Sigmoid colon (tissue), 3 donors: ENCODE measurements around the gene C6orf132.

Experiments
- POLR2A ChIP-seq, 2 donors: fragments of 450-650 bp; IDR thresholded peaks; one replicate each; pipeline ENCODE4 v1.6.1; 2016; ENCODE audit warnings: antibody characterized with exemption in 2 of 2, mild to moderate bottlenecking in 2 of 2, moderate library complexity in 2 of 2
- TF ChIP-seq, protein P1 (sequence below), 4 experiments: fragments of 450-650 bp in 3 of 4; fragments of 200-600 bp in 1 of 4; IDR thresholded peaks; one replicate each; pipeline ENCODE4 v1.5.1; 2016 to 2019; ENCODE audit warnings: antibody characterized with exemption in 4 of 4, mild to moderate bottlenecking in 3 of 4, moderate library complexity in 2 of 4

DNA sequence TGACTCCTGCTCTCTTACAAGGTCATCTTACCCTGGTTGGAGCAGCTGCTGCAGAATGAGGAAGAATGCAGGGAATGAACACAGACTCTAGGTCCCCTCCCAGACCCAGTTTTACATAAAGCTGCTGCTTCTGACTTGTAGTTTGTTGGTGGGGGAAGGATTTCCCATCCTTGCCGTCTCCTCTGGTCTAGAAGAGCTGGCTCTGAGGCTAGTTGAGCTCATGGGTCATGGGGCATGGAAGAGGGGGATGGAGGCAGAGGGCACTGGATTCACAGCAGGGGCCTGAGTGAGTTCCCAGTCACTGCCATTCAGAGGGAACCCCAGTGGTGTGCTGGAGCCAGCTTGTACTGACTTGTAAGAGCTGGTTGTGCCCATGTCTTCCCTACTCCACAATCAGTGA lies 21.6 kb upstream of the C6orf132 start:
- no peak for TF ChIP-seq POLR2A (IDR thresholded peaks at IDR 0.05)
- TF ChIP-seq, protein P1, sequence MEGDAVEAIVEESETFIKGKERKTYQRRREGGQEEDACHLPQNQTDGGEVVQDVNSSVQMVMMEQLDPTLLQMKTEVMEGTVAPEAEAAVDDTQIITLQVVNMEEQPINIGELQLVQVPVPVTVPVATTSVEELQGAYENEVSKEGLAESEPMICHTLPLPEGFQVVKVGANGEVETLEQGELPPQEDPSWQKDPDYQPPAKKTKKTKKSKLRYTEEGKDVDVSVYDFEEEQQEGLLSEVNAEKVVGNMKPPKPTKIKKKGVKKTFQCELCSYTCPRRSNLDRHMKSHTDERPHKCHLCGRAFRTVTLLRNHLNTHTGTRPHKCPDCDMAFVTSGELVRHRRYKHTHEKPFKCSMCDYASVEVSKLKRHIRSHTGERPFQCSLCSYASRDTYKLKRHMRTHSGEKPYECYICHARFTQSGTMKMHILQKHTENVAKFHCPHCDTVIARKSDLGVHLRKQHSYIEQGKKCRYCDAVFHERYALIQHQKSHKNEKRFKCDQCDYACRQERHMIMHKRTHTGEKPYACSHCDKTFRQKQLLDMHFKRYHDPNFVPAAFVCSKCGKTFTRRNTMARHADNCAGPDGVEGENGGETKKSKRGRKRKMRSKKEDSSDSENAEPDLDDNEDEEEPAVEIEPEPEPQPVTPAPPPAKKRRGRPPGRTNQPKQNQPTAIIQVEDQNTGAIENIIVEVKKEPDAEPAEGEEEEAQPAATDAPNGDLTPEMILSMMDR (IDR thresholded peaks at IDR 0.05), result no peak
